H9 (cell line): ENCODE data around the gene SOCS7. TPM values are rescaled to one million over a fixed set of nuclear protein-coding genes. Genes with fewer than 3 reads are reported as not detected.

Experiments used
- DNase-seq: peaks from one replicate; pipeline ENCODE4 v3.0.0-alpha.2; 2017
- H2AFZ ChIP-seq: one replicate; pipeline ENCODE4 v1.6.1; 2013; ENCODE audit warnings: mild to moderate bottlenecking, low read length, control low read depth, moderate library complexity
- H2AK5ac ChIP-seq: 2 replicates; pipeline ENCODE4 v1.6.1; 2013; ENCODE audit warnings: low read length, control low read depth, mixed read lengths; ENCODE audit not compliant: insufficient read length
- H2BK120ac ChIP-seq: one replicate; pipeline ENCODE4 v1.6.1; 2013; ENCODE audit warnings: low read depth, mild to moderate bottlenecking, low read length, control low read depth, inconsistent platforms; ENCODE audit not compliant: poor library complexity, severe bottlenecking
- H2BK12ac ChIP-seq: 2 replicates; pipeline ENCODE4 v1.6.1; 2013; ENCODE audit warnings: low read length, control low read depth, mixed read lengths, low read depth; ENCODE audit not compliant: insufficient read length
- H2BK15ac ChIP-seq: 2 replicates; pipeline ENCODE4 v1.6.1; 2013; ENCODE audit warnings: low read depth, low read length, control low read depth
- H2BK20ac ChIP-seq: one replicate; pipeline ENCODE4 v1.6.1; 2013; ENCODE audit warnings: low read depth, mild to moderate bottlenecking, low read length, control low read depth, inconsistent platforms; ENCODE audit not compliant: poor library complexity, severe bottlenecking
- H2BK5ac ChIP-seq: 2 replicates; pipeline ENCODE4 v1.6.1; 2013; ENCODE audit warnings: low read length, control low read depth, mixed read lengths; ENCODE audit not compliant: insufficient read length
- H3K14ac ChIP-seq: 2 replicates; pipeline ENCODE4 v1.6.1; 2013; ENCODE audit warnings: low read length, control low read depth; ENCODE audit not compliant: insufficient read depth
- H3K18ac ChIP-seq: 2 replicates; pipeline ENCODE4 v1.6.1; 2013; ENCODE audit warnings: low read depth, mild to moderate bottlenecking, mixed read lengths, low read length, control low read depth; ENCODE audit not compliant: insufficient read length
- H3K23ac ChIP-seq: 2 replicates; pipeline ENCODE4 v1.6.1; 2013; ENCODE audit warnings: low read length, control low read depth, mixed read lengths, low read depth; ENCODE audit not compliant: insufficient read length
- H3K23me2 ChIP-seq: 2 replicates; pipeline ENCODE4 v1.6.1; 2013; ENCODE audit warnings: low read depth, mild to moderate bottlenecking, mixed read lengths, low read length, control low read depth; ENCODE audit not compliant: insufficient read length, poor library complexity, severe bottlenecking
- H3K27ac ChIP-seq: 2 replicates; pipeline ENCODE4 v1.5.1; 2013; ENCODE audit warnings: low read length, control low read depth, mixed read lengths, low read depth; ENCODE audit not compliant: insufficient read length
- H3K27me3 ChIP-seq: 2 replicates; pipeline ENCODE4 v1.6.1; 2013; ENCODE audit warnings: low read length, control low read depth, inconsistent platforms; ENCODE audit not compliant: insufficient read depth
- H3K4ac ChIP-seq: 2 replicates; pipeline ENCODE4 v1.6.1; 2013; ENCODE audit warnings: low read depth, mild to moderate bottlenecking, control low read depth, inconsistent platforms, low read length, moderate library complexity
- H3K4me1 ChIP-seq: 2 replicates; pipeline ENCODE4 v1.6.1; 2013; ENCODE audit warnings: low read length, control low read depth, inconsistent platforms; ENCODE audit not compliant: insufficient read depth
- H3K4me2 ChIP-seq: 2 replicates; pipeline ENCODE4 v1.6.1; 2013; ENCODE audit warnings: low read length, control low read depth, mixed read lengths; ENCODE audit not compliant: insufficient read length, insufficient read depth
- H3K56ac ChIP-seq: 2 replicates; pipeline ENCODE4 v1.6.1; 2013; ENCODE audit warnings: low read depth, mild to moderate bottlenecking, mixed read lengths, low read length, control low read depth; ENCODE audit not compliant: insufficient read length
- H3K79me1 ChIP-seq: 2 replicates; pipeline ENCODE4 v1.6.1; 2013; ENCODE audit warnings: low read depth, mild to moderate bottlenecking, moderate library complexity, low read length, control low read depth, inconsistent platforms; ENCODE audit not compliant: insufficient read depth, poor library complexity, severe bottlenecking
- H3K79me2 ChIP-seq: 2 replicates; pipeline ENCODE4 v1.6.1; 2013; ENCODE audit warnings: low read length, control low read depth, inconsistent platforms; ENCODE audit not compliant: insufficient read depth
- H3K9ac ChIP-seq: 2 replicates; pipeline ENCODE4 v1.6.1; 2013; ENCODE audit warnings: low read length, control low read depth, mixed read lengths; ENCODE audit not compliant: insufficient read length; ENCODE audit errors: extremely low read depth
- H3K9me3 ChIP-seq: one replicate; pipeline ENCODE4 v1.6.1; 2013; ENCODE audit warnings: low read depth, low read length, inconsistent platforms; ENCODE audit not compliant: control insufficient read depth
- H3T11ph ChIP-seq: one replicate; pipeline ENCODE4 v1.6.1; 2013; ENCODE audit warnings: mild to moderate bottlenecking, low read length, control low read depth, inconsistent platforms
- H4K20me1 ChIP-seq: one replicate; pipeline ENCODE4 v1.6.1; 2013; ENCODE audit not compliant: control insufficient read depth, insufficient read length, insufficient read depth
- H4K5ac ChIP-seq: 2 replicates; pipeline ENCODE4 v1.6.1; 2013; ENCODE audit warnings: low read depth, mild to moderate bottlenecking, mixed read lengths, low read length, control low read depth; ENCODE audit not compliant: insufficient read length
- H4K8ac ChIP-seq: replicated peaks from 2 replicates; pipeline ENCODE4 v1.6.1; 2013; ENCODE audit warnings: low read length, control low read depth, mixed read lengths, low read depth; ENCODE audit not compliant: insufficient read length
- H4K91ac ChIP-seq: 2 replicates; pipeline ENCODE4 v1.6.1; 2013; ENCODE audit warnings: low read depth, mild to moderate bottlenecking, moderate library complexity, mixed read lengths, low read length, control low read depth; ENCODE audit not compliant: insufficient read length
- H3K27ac Mint-ChIP-seq, 3 experiments: 2 replicates in 2 of 3; 3 replicates in 1 of 3; pipeline ENCODE4 v1.8.0; 2020 to 2021; ENCODE audit warnings: mixed read lengths in 3 of 3, mild to moderate bottlenecking in 1 of 3, moderate library complexity in 1 of 3
- H3K27me3 Mint-ChIP-seq: 2 replicates; pipeline ENCODE4 v1.8.0; 2021; ENCODE audit warnings: low read depth, mild to moderate bottlenecking, moderate library complexity, mixed read lengths
- H3K36me3 Mint-ChIP-seq, 3 experiments: 2 replicates in 2 of 3; 3 replicates in 1 of 3; pipeline ENCODE4 v1.8.0; 2020 to 2021; ENCODE audit warnings: low read depth in 3 of 3, mixed read lengths in 3 of 3; ENCODE audit not compliant: insufficient read depth in 1 of 3
- H3K4me1 Mint-ChIP-seq, 2 experiments: 2 replicates each; pipeline ENCODE4 v1.8.0; 2020; ENCODE audit warnings: mixed read lengths in 2 of 2
- H3K4me3 Mint-ChIP-seq, 2 experiments: 2 replicates in 1 of 2; 3 replicates in 1 of 2; pipeline ENCODE4 v1.8.0; 2020 to 2021; ENCODE audit warnings: mild to moderate bottlenecking in 2 of 2, mixed read lengths in 2 of 2, moderate library complexity in 1 of 2
- H3K9me3 Mint-ChIP-seq, 2 experiments: 2 replicates in 1 of 2; 3 replicates in 1 of 2; pipeline ENCODE4 v1.8.0; 2020; ENCODE audit warnings: mild to moderate bottlenecking in 2 of 2, mixed read lengths in 2 of 2, moderate library complexity in 1 of 2
- total RNA-seq: library from RNA; stranded (reverse); gene quantifications from 2 replicates; pipeline ENCODE4 v1.2.1, GENCODE V29; 2021
- TF ChIP-seq, protein P1 (sequence below): fragments of 200-600 bp; sonication (generic); conservative IDR thresholded peaks from 3 replicates; pipeline ENCODE4 v1.8.0; 2021; ENCODE audit warnings: antibody characterized with exemption, mild to moderate bottlenecking

Gene SOCS7
- total RNA-seq, 1 experiment from 2014 or later: 31.0 TPM

DNA sequence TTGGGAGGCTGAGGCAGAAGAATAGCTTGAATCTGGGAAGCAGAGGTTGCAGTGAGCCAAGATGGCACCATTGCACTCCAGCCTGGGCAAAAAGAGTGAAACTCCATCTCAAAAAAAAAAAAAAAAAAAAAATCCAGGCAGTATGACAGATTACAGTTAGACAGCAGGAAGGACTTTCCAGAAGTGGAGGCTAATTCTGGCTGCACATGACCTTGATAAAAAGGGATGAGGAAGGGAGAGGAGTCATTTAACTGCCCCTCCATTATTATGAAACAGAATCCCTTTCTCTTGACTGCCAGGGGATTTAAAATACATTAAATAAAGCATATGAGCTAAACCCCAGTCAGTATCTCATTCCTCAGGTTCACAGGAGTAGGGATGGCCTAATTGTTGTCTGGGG is 74.8 kb downstream of the SOCS7 start:
- TF ChIP-seq, protein P1, sequence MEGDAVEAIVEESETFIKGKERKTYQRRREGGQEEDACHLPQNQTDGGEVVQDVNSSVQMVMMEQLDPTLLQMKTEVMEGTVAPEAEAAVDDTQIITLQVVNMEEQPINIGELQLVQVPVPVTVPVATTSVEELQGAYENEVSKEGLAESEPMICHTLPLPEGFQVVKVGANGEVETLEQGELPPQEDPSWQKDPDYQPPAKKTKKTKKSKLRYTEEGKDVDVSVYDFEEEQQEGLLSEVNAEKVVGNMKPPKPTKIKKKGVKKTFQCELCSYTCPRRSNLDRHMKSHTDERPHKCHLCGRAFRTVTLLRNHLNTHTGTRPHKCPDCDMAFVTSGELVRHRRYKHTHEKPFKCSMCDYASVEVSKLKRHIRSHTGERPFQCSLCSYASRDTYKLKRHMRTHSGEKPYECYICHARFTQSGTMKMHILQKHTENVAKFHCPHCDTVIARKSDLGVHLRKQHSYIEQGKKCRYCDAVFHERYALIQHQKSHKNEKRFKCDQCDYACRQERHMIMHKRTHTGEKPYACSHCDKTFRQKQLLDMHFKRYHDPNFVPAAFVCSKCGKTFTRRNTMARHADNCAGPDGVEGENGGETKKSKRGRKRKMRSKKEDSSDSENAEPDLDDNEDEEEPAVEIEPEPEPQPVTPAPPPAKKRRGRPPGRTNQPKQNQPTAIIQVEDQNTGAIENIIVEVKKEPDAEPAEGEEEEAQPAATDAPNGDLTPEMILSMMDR: no peak
- Mint-ChIP-seq H3K9me3 (no peaks in the 10 kb centered on the region), H3K4me3 (no peak overlapping the region; a peak in 1 of 5 replicates), H3K4me1 (peaks cover 58 to 71% of the 10 kb centered on the region in 2 experiments), H3K36me3 (no peaks in the 10 kb centered on the region), H3K27ac (no peak overlapping the region), H3K27me3 (peaks cover 5% of the 10 kb centered on the region)
- DNase-seq: no peak
- H3K14ac ChIP-seq: no peak overlapping the region
- no peak overlapping the region for H3K56ac ChIP-seq
- H3K23me2 ChIP-seq: peaks cover 11% of the 10 kb centered on the region
- no peak overlapping the region for H3T11ph ChIP-seq
- no peak overlapping the region for H3K9ac ChIP-seq
- H3K79me1 ChIP-seq: no peaks in the 10 kb centered on the region
- no peaks in the 10 kb centered on the region for H3K27me3 ChIP-seq
- H3K18ac ChIP-seq: no peak overlapping the region
- no peak overlapping the region for H2AK5ac ChIP-seq
- H4K8ac ChIP-seq: no peak overlapping the region
- H3K4me2 ChIP-seq: no peak overlapping the region
- no peak overlapping the region for H2BK5ac ChIP-seq
- no peaks in the 10 kb centered on the region for H4K20me1 ChIP-seq
- no peak overlapping the region for H4K5ac ChIP-seq
- H2AFZ ChIP-seq: no peak overlapping the region
- no peak overlapping the region for H2BK20ac ChIP-seq
- no peaks in the 10 kb centered on the region for H3K9me3 ChIP-seq
- no peak overlapping the region for H2BK120ac ChIP-seq
- no peak overlapping the region for H2BK15ac ChIP-seq
- H2BK12ac ChIP-seq: no peak overlapping the region
- H3K79me2 ChIP-seq: peaks cover 16% of the 10 kb centered on the region; the same call in 1 of the 2 replicates
- H3K4me1 ChIP-seq: peaks cover 19% of the 10 kb centered on the region; the same call in 1 of the 2 replicates
- H3K4ac ChIP-seq: no peak overlapping the region
- H3K23ac ChIP-seq: no peak overlapping the region
- no peak overlapping the region for H4K91ac ChIP-seq
- H3K27ac ChIP-seq: no peak overlapping the region
